Panc1 (cell line): ENCODE data around the gene INPP5F.

Experiments
- POLR2AphosphoS5 ChIP-seq: IDR thresholded peaks from 2 replicates; pipeline ENCODE4 v1.6.1; 2012; ENCODE audit warnings: mild to moderate bottlenecking, low read depth, low read length, moderate library complexity
- SIN3A ChIP-seq: IDR thresholded peaks from 2 replicates; pipeline ENCODE4 v1.6.1; 2012; ENCODE audit warnings: low read depth, mild to moderate bottlenecking, low read length, moderate library complexity, borderline replicate concordance; ENCODE audit not compliant: insufficient read depth
- TCF7L2 ChIP-seq: IDR thresholded peaks from 2 replicates; pipeline ENCODE4 v1.6.1; 2011; ENCODE audit warnings: mild to moderate bottlenecking, low read depth, low read length, inconsistent platforms
- TF ChIP-seq, protein P1 (sequence below): fragments of 450-650 bp; IDR thresholded peaks from 2 replicates; pipeline ENCODE4 v1.5.1; 2017; ENCODE audit warnings: mild to moderate bottlenecking
- TF ChIP-seq, protein P2 (sequence below), 2 experiments: IDR thresholded peaks; 2 replicates each; pipeline ENCODE4 v1.6.1; 2011 to 2012; ENCODE audit warnings: low read depth in 2 of 2, control low read depth in 1 of 2, low read length in 1 of 2, mild to moderate bottlenecking in 1 of 2, moderate library complexity in 1 of 2; ENCODE audit not compliant: insufficient read depth in 1 of 2

DNA sequence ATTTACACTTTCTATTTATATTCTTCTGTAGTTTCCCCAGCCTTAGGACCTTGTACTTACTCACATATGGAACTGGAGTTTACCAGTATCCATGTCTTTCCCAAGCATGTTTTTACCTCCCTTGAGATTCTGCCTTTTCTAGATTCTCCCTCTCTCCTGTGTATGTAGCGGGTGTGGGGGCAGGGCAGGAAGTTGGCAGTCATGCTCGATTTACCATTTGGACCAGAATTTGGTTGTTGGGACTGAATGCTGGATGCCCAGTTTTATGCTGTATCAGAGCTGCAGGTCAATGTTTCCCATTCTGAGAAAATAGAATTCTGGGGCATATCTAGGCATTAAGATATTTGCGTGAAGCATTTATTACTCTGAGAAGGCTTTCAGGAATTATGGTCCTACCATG, 14.2 kb downstream of the INPP5F start:
- TF ChIP-seq, protein P1, sequence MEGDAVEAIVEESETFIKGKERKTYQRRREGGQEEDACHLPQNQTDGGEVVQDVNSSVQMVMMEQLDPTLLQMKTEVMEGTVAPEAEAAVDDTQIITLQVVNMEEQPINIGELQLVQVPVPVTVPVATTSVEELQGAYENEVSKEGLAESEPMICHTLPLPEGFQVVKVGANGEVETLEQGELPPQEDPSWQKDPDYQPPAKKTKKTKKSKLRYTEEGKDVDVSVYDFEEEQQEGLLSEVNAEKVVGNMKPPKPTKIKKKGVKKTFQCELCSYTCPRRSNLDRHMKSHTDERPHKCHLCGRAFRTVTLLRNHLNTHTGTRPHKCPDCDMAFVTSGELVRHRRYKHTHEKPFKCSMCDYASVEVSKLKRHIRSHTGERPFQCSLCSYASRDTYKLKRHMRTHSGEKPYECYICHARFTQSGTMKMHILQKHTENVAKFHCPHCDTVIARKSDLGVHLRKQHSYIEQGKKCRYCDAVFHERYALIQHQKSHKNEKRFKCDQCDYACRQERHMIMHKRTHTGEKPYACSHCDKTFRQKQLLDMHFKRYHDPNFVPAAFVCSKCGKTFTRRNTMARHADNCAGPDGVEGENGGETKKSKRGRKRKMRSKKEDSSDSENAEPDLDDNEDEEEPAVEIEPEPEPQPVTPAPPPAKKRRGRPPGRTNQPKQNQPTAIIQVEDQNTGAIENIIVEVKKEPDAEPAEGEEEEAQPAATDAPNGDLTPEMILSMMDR: no peak
- TF ChIP-seq, protein P2, sequence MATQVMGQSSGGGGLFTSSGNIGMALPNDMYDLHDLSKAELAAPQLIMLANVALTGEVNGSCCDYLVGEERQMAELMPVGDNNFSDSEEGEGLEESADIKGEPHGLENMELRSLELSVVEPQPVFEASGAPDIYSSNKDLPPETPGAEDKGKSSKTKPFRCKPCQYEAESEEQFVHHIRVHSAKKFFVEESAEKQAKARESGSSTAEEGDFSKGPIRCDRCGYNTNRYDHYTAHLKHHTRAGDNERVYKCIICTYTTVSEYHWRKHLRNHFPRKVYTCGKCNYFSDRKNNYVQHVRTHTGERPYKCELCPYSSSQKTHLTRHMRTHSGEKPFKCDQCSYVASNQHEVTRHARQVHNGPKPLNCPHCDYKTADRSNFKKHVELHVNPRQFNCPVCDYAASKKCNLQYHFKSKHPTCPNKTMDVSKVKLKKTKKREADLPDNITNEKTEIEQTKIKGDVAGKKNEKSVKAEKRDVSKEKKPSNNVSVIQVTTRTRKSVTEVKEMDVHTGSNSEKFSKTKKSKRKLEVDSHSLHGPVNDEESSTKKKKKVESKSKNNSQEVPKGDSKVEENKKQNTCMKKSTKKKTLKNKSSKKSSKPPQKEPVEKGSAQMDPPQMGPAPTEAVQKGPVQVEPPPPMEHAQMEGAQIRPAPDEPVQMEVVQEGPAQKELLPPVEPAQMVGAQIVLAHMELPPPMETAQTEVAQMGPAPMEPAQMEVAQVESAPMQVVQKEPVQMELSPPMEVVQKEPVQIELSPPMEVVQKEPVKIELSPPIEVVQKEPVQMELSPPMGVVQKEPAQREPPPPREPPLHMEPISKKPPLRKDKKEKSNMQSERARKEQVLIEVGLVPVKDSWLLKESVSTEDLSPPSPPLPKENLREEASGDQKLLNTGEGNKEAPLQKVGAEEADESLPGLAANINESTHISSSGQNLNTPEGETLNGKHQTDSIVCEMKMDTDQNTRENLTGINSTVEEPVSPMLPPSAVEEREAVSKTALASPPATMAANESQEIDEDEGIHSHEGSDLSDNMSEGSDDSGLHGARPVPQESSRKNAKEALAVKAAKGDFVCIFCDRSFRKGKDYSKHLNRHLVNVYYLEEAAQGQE (IDR thresholded peaks at IDR 0.05; ENCODE audit: insufficient read depth in 1 of 2, low read depth in 2 of 2, low read length in 1 of 2): no peak
- TF ChIP-seq TCF7L2 (no peak), POLR2AphosphoS5 (no peak), SIN3A (no peak)
